IMR-90 (cell line): ENCODE results near the gene INPP4A. TPM values are rescaled to one million over a fixed set of nuclear protein-coding genes. Genes with fewer than 3 reads are reported as not detected.

Experiments
- ATAC-seq: fragments of 200-7000 bp; cut with Tn5 transposase; 2 replicates; pipeline ENCODE4 v1.9.1; 2020; ENCODE audit warnings: low read depth, mild to moderate bottlenecking, moderate library complexity
- BruUV-seq: library from RNA; stranded (reverse); fragments of 400-500 nt; replicated peaks from 2 replicates; lab custom pipeline; 2021; lab: Mats Ljungman, UMichigan
- CTCF ChIA-PET: fragments of 300-600 bp; formaldehyde crosslinking; extraction: SDS; loops from one replicate; lab custom pipeline; 2021; ENCODE audit warnings: antibody characterized with exemption; lab: Yijun Ruan, JAX
- POLR2A ChIA-PET: fragments of 300-600 bp; sonication (Branson Sonifier 250); formaldehyde crosslinking; loops from one replicate; lab custom pipeline; 2022; ENCODE audit warnings: antibody characterized with exemption; ENCODE audit not compliant: unreplicated experiment; lab: Charles Lee
- DNase-seq: peaks from one replicate; pipeline ENCODE4 v3.0.0; 2013
- H2AFZ ChIP-seq: replicated peaks from 2 replicates; pipeline ENCODE3; 2013; ENCODE audit warnings: low read length, mild to moderate bottlenecking; ENCODE audit not compliant: poor library complexity
- H2AK5ac ChIP-seq: 2 replicates; pipeline ENCODE4 v1.6.1; 2013; ENCODE audit warnings: low read depth, low read length, inconsistent platforms
- H2AK9ac ChIP-seq: replicated peaks from 2 replicates; pipeline ENCODE3; 2013; ENCODE audit warnings: mild to moderate bottlenecking, low read depth, low read length, moderate library complexity; ENCODE audit not compliant: poor library complexity
- H2BK120ac ChIP-seq: 2 replicates; pipeline ENCODE4 v1.6.1; 2013; ENCODE audit warnings: low read depth, low read length, inconsistent platforms
- H2BK15ac ChIP-seq: 3 replicates; pipeline ENCODE4 v1.6.1; 2013; ENCODE audit warnings: low read depth, low read length, inconsistent platforms
- H2BK20ac ChIP-seq: 2 replicates; pipeline ENCODE4 v1.6.1; 2013; ENCODE audit warnings: low read depth, mild to moderate bottlenecking, inconsistent platforms, low read length, moderate library complexity
- H2BK5ac ChIP-seq: 2 replicates; pipeline ENCODE4 v1.6.1; 2013; ENCODE audit warnings: mild to moderate bottlenecking, low read depth, low read length, inconsistent platforms; ENCODE audit not compliant: poor library complexity, severe bottlenecking
- H3K14ac ChIP-seq: replicated peaks from 2 replicates; pipeline ENCODE4 v1.6.1; 2013; ENCODE audit warnings: low read depth, low read length, inconsistent platforms
- H3K18ac ChIP-seq: 2 replicates; pipeline ENCODE4 v1.6.1; 2013; ENCODE audit warnings: low read depth, low read length, control low read depth
- H3K23ac ChIP-seq: 2 replicates; pipeline ENCODE4 v1.6.1; 2013; ENCODE audit warnings: low read depth, low read length, inconsistent platforms
- H3K27ac ChIP-seq: 2 replicates; pipeline ENCODE4 v1.5.1; 2013; ENCODE audit warnings: mild to moderate bottlenecking, control low read depth, low read length; ENCODE audit not compliant: insufficient read depth
- H3K27me3 ChIP-seq: 2 replicates; pipeline ENCODE4 v1.6.1; 2013; ENCODE audit warnings: low read length; ENCODE audit not compliant: control insufficient read depth, insufficient read depth
- H3K36me3 ChIP-seq: 2 replicates; pipeline ENCODE4 v1.6.1; 2013; ENCODE audit warnings: low read length, mixed read lengths; ENCODE audit not compliant: control insufficient read depth, insufficient read depth
- H3K4ac ChIP-seq: 2 replicates; pipeline ENCODE4 v1.6.1; 2013; ENCODE audit warnings: low read depth, low read length, inconsistent platforms
- H3K4me1 ChIP-seq: 2 replicates; pipeline ENCODE4 v1.6.1; 2013; ENCODE audit warnings: low read length, mixed read lengths; ENCODE audit not compliant: control insufficient read depth, insufficient read depth
- H3K4me2 ChIP-seq: 2 replicates; pipeline ENCODE4 v1.6.1; 2013; ENCODE audit warnings: low read depth, mild to moderate bottlenecking, control low read depth, low read length, moderate library complexity
- H3K4me3 ChIP-seq: 2 replicates; pipeline ENCODE4 v1.5.1; 2013; ENCODE audit warnings: low read depth, mild to moderate bottlenecking, control low read depth, low read length, moderate library complexity; ENCODE audit not compliant: insufficient read depth
- H3K56ac ChIP-seq: 2 replicates; pipeline ENCODE4 v1.6.1; 2013; ENCODE audit warnings: low read length, inconsistent platforms; ENCODE audit not compliant: insufficient read depth; ENCODE audit errors: extremely low read depth
- H3K79me1 ChIP-seq, 2 experiments: 2 replicates each; pipeline ENCODE4 v1.6.1; 2013; ENCODE audit warnings: low read length in 2 of 2, inconsistent platforms in 1 of 2, low read depth in 1 of 2
- H3K9ac ChIP-seq: 2 replicates; pipeline ENCODE4 v1.6.1; 2013; ENCODE audit warnings: low read depth, low read length, control low read depth
- H3K9me1 ChIP-seq: 2 replicates; pipeline ENCODE4 v1.6.1; 2013; ENCODE audit warnings: low read length, inconsistent platforms; ENCODE audit not compliant: insufficient read depth
- H3K9me3 ChIP-seq: 2 replicates; pipeline ENCODE4 v1.6.1; 2013; ENCODE audit warnings: low read length; ENCODE audit not compliant: control insufficient read depth, insufficient read depth
- H4K20me1 ChIP-seq: 2 replicates; pipeline ENCODE4 v1.6.1; 2013; ENCODE audit warnings: low read length, inconsistent platforms; ENCODE audit not compliant: insufficient read depth
- H4K5ac ChIP-seq: 2 replicates; pipeline ENCODE4 v1.6.1; 2013; ENCODE audit warnings: mild to moderate bottlenecking, low read depth, low read length, control low read depth
- H4K8ac ChIP-seq, 2 experiments: 2 replicates each; pipeline ENCODE4 v1.6.1; 2013; ENCODE audit warnings: low read depth in 2 of 2, low read length in 2 of 2, control low read depth in 1 of 2, inconsistent platforms in 1 of 2
- H4K91ac ChIP-seq: 2 replicates; pipeline ENCODE4 v1.6.1; 2013; ENCODE audit warnings: low read depth, low read length, inconsistent platforms; ENCODE audit not compliant: insufficient read depth
- BHLHE40 ChIP-seq: fragments of 150-350 bp; IDR thresholded peaks from 2 replicates; pipeline ENCODE4 v1.6.1; 2016; ENCODE audit warnings: mild to moderate bottlenecking, low read depth, low read length
- CEBPB ChIP-seq: IDR thresholded peaks from 2 replicates; pipeline ENCODE4 v1.6.1; 2012; ENCODE audit warnings: low read depth, low read length, improper control_type of control experiment
- CHD1 ChIP-seq: IDR thresholded peaks from 2 replicates; pipeline ENCODE4 v1.6.1; 2012; ENCODE audit warnings: low read depth, low read length, improper control_type of control experiment
- ELK1 ChIP-seq: fragments of 150-350 bp; IDR thresholded peaks from 2 replicates; pipeline ENCODE4 v1.6.1; 2016; ENCODE audit warnings: low read depth, mild to moderate bottlenecking, low read length, moderate library complexity, borderline replicate concordance
- FOS ChIP-seq: fragments of 150-350 bp; IDR thresholded peaks from 2 replicates; pipeline ENCODE4 v1.6.1; 2016; ENCODE audit warnings: low read depth, low read length
- MAFK ChIP-seq: IDR thresholded peaks from 2 replicates; pipeline ENCODE4 v1.6.1; 2012; ENCODE audit warnings: low read depth, low read length, improper control_type of control experiment
- MAZ ChIP-seq: IDR thresholded peaks from 2 replicates; pipeline ENCODE4 v1.6.1; 2012; ENCODE audit warnings: low read depth, mild to moderate bottlenecking, low read length, improper control_type of control experiment, moderate library complexity, borderline replicate concordance
- MXI1 ChIP-seq: IDR thresholded peaks from 2 replicates; pipeline ENCODE4 v1.6.1; 2012; ENCODE audit warnings: low read depth, mild to moderate bottlenecking, low read length, moderate library complexity, borderline replicate concordance
- NFE2L2 ChIP-seq: fragments of 150-350 bp; IDR thresholded peaks from 2 replicates; pipeline ENCODE4 v1.6.1; 2016; ENCODE audit warnings: low read depth, mild to moderate bottlenecking, low read length
- POLR2A ChIP-seq: IDR thresholded peaks from 2 replicates; pipeline ENCODE4 v1.6.1; 2012; ENCODE audit warnings: mild to moderate bottlenecking, low read depth, low read length
- RAD21 ChIP-seq: IDR thresholded peaks from 2 replicates; pipeline ENCODE4 v1.6.1; 2012; ENCODE audit warnings: low read length, improper control_type of control experiment
- RCOR1 ChIP-seq: IDR thresholded peaks from 2 replicates; pipeline ENCODE4 v1.6.1; 2012; ENCODE audit warnings: mild to moderate bottlenecking, low read length, improper control_type of control experiment; ENCODE audit not compliant: insufficient replicate concordance
- RFX5 ChIP-seq: IDR thresholded peaks from 2 replicates; pipeline ENCODE4 v1.8.0; 2012; ENCODE audit warnings: low read depth, mild to moderate bottlenecking, low read length, moderate library complexity
- SMC3 ChIP-seq: fragments of 150-350 bp; IDR thresholded peaks from 2 replicates; pipeline ENCODE4 v1.6.1; 2016; ENCODE audit warnings: low read depth, mild to moderate bottlenecking, antibody characterized with exemption, low read length, moderate library complexity
- WGBS, 2 experiments: methylation state at CpG; one replicate each; pipeline versions ENCODE4 v1.1.5 to v1.1.7; 2013; ENCODE audit warnings: missing lambda C conversion rate in 2 of 2; ENCODE audit not compliant: insufficient read length in 1 of 2; ENCODE audit errors: extremely low coverage in 2 of 2; 5-methylcytosine and 5-hydroxymethylcytosine counted together
- dilution Hi-C: fragments of 300-500 bp; cut with HindIII; formaldehyde crosslinking; loops from one replicate; pipeline ENCODE4 v1.14.3; 2018; ENCODE audit warnings: low sequenced_read_pairs; ENCODE audit not compliant: unreplicated experiment
- in situ Hi-C: fragments of 300-500 bp; cut with MboI; formaldehyde crosslinking; loops from 3 replicates; pipeline ENCODE4 v1.14.3; 2019; ENCODE audit warnings: low sequenced_read_pairs, inconsistent platforms, mixed read lengths
- intact Hi-C: fragments of 100-400 bp; cut with micrococcal nuclease; formaldehyde crosslinking; loops from 2 replicates; pipeline ENCODE4 v1.10.0; 2022
- polyA plus RNA-seq, 3 experiments: library from polyadenylated mRNA; depleted of rRNA; stranded (reverse); fragments of >200 nt; gene quantifications; 2 replicates each; pipeline ENCODE4 v1.2.3, GENCODE V29; 2012; ENCODE audit warnings: low replicate concordance in 1 of 3
- total RNA-seq: library from RNA; depleted of rRNA; stranded (reverse); fragments of >200 nt; gene quantifications from 2 replicates; pipeline ENCODE4 v1.2.3, GENCODE V29; 2012
- TF ChIP-seq, protein P1 (sequence below): fragments of 150-350 bp; IDR thresholded peaks from 2 replicates; pipeline ENCODE4 v1.6.1; 2017; ENCODE audit warnings: mild to moderate bottlenecking, antibody characterized with exemption, low read length, low read depth
- TF ChIP-seq, protein P2 (sequence below): conservative IDR thresholded peaks from 2 replicates; pipeline ENCODE4 v1.5.1; 2012; ENCODE audit warnings: mild to moderate bottlenecking, low read depth, low read length, improper control_type of control experiment

The INPP4A gene
- total and polyA plus RNA-seq, 2 of the 4 experiments (the other 2 are of a cell fraction) = 14.5 to 27.1 TPM

GRCh38 chr2:98479371-98479770 lies 34.7 kb downstream of the INPP4A start:
- no peak overlapping the region for H3K18ac ChIP-seq
- no peak overlapping the region for H2AK9ac ChIP-seq
- WGBS, 2 experiments = no CpG with 5 or more reads among the region's 4 CpGs
- H4K8ac ChIP-seq = no peak overlapping the region
- peaks cover 29 to 76% of the 10 kb centered on the region in 2 experiments; a peak in 3 of 4 replicates for H3K79me1 ChIP-seq
- peaks cover 12% of the 10 kb centered on the region for H3K4me1 ChIP-seq
- TF ChIP-seq CHD1 = no peak
- no peak for TF ChIP-seq SMC3
- TF ChIP-seq, protein P1, sequence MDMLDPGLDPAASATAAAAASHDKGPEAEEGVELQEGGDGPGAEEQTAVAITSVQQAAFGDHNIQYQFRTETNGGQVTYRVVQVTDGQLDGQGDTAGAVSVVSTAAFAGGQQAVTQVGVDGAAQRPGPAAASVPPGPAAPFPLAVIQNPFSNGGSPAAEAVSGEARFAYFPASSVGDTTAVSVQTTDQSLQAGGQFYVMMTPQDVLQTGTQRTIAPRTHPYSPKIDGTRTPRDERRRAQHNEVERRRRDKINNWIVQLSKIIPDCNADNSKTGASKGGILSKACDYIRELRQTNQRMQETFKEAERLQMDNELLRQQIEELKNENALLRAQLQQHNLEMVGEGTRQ = no peak
- TF ChIP-seq NFE2L2 = no peak
- no peak for TF ChIP-seq MAZ
- TF ChIP-seq BHLHE40 = no peak
- no peak for TF ChIP-seq RFX5
- no peak for TF ChIP-seq FOS
- no peak for TF ChIP-seq CEBPB
- no peak for TF ChIP-seq MAFK
- TF ChIP-seq RCOR1 = no peak
- no peak for TF ChIP-seq RAD21
- no peak for TF ChIP-seq ELK1
- no peak for TF ChIP-seq MXI1
- TF ChIP-seq POLR2A = no peak
- TF ChIP-seq, protein P2, sequence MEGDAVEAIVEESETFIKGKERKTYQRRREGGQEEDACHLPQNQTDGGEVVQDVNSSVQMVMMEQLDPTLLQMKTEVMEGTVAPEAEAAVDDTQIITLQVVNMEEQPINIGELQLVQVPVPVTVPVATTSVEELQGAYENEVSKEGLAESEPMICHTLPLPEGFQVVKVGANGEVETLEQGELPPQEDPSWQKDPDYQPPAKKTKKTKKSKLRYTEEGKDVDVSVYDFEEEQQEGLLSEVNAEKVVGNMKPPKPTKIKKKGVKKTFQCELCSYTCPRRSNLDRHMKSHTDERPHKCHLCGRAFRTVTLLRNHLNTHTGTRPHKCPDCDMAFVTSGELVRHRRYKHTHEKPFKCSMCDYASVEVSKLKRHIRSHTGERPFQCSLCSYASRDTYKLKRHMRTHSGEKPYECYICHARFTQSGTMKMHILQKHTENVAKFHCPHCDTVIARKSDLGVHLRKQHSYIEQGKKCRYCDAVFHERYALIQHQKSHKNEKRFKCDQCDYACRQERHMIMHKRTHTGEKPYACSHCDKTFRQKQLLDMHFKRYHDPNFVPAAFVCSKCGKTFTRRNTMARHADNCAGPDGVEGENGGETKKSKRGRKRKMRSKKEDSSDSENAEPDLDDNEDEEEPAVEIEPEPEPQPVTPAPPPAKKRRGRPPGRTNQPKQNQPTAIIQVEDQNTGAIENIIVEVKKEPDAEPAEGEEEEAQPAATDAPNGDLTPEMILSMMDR = no peak
- no peak for ATAC-seq
- no peak overlapping the region for H2BK15ac ChIP-seq
- H3K9ac ChIP-seq = no peak overlapping the region
- intact Hi-C loops = no loop called here
- no peak overlapping the region for H3K4me3 ChIP-seq
- CTCF ChIA-PET = interaction anchor here (0.7 to 1.3 kb wide), 2 partner anchors 10 to 66 kb away, joined by 3 read pairs; no protein-coding TSS in a partner anchor
- peaks cover 14% of the 10 kb centered on the region; the same call in 1 of the 2 replicates for H3K9me1 ChIP-seq
- no peak overlapping the region for H4K5ac ChIP-seq
- no peaks in the 10 kb centered on the region for H3K36me3 ChIP-seq
- H2BK20ac ChIP-seq = no peak overlapping the region
- H3K14ac ChIP-seq = peak overlapping the region; percentile 63; the same call in 1 of the 2 replicates
- no peak overlapping the region for H3K4ac ChIP-seq
- no peaks in the 10 kb centered on the region for H3K9me3 ChIP-seq
- no peak overlapping the region for H3K56ac ChIP-seq
- no peak overlapping the region for H2AK5ac ChIP-seq
- DNase-seq = no peak
- no peak overlapping the region for H4K91ac ChIP-seq
- in situ Hi-C loops = no loop called here
- H3K23ac ChIP-seq = peak overlapping the region; percentile 26; the same call in 1 of the 2 replicates
- H3K27me3 ChIP-seq = no peaks in the 10 kb centered on the region
- no peak overlapping the region for H2BK5ac ChIP-seq
- H2BK120ac ChIP-seq = no peak overlapping the region
- BruUV-seq = no TSS peak
- no peak overlapping the region for H3K4me2 ChIP-seq
- no peak overlapping the region for H2AFZ ChIP-seq
- H3K27ac ChIP-seq = no peak overlapping the region
- H4K20me1 ChIP-seq = peaks cover 76% of the 10 kb centered on the region
- POLR2A ChIA-PET = interaction anchor here (0.9 to 1.3 kb wide), 2 partner anchors 8 to 35 kb away, joined by 3 to 5 read pairs; partner anchors contain the start of gene INPP4A
- dilution Hi-C loops = no loop called here
